HepG2 (cell line): ENCODE measurements around the gene GAN. TPM values are rescaled to one million over a fixed set of nuclear protein-coding genes. Genes with fewer than 3 reads are reported as not detected.
A peak's percentile ranks its signal among the peaks of the same experiment; 100 is the strongest.

Experiments
- CEBPG ChIP-seq: IDR thresholded peaks from 2 replicates; pipeline ENCODE4 v1.6.1; 2016
- CENPT ChIP-seq: sonication (generic); formaldehyde crosslinking; IDR thresholded peaks from 2 replicates; pipeline ENCODE4 v1.8.0; 2022; ENCODE audit warnings: low read depth, mild to moderate bottlenecking, moderate library complexity, missing genetic modification reagents
- CREB1 ChIP-seq, 2 experiments: fragments of 450-650 bp in 1 of 2; IDR thresholded peaks; 2 replicates each; pipeline ENCODE4 v1.6.1; 2016 to 2017; ENCODE audit warnings: control low read depth in 1 of 2, mild to moderate bottlenecking in 1 of 2, missing compliant biosample characterization in 1 of 2, missing genetic modification characterization in 1 of 2
- HMGA1 ChIP-seq: sonication (generic); formaldehyde crosslinking; conservative IDR thresholded peaks from 2 replicates; pipeline ENCODE4 v1.4.0; 2020; ENCODE audit warnings: missing genetic modification reagents
- KLF11 ChIP-seq: IDR thresholded peaks from 2 replicates; pipeline ENCODE4 v1.6.1; 2016; ENCODE audit warnings: missing compliant biosample characterization
- MTF2 ChIP-seq: sonication (generic); formaldehyde crosslinking; IDR thresholded peaks from 2 replicates; pipeline ENCODE4 v1.5.0; 2020; ENCODE audit warnings: missing genetic modification reagents, borderline replicate concordance
- NFE2L2 ChIP-seq: fragments of 150-350 bp; IDR thresholded peaks from 2 replicates; pipeline ENCODE4 v1.6.1; 2014; ENCODE audit warnings: low read length
- NR2F6 ChIP-seq, 2 experiments: IDR thresholded peaks; 2 replicates each; pipeline ENCODE4 v1.6.1; 2016; ENCODE audit warnings: antibody characterized with exemption in 1 of 2, mild to moderate bottlenecking in 1 of 2
- POLR2AphosphoS5 ChIP-seq: IDR thresholded peaks from 2 replicates; pipeline ENCODE4 v1.6.1; 2012; ENCODE audit warnings: low read depth, low read length
- SUZ12 ChIP-seq: fragments of 150-350 bp; IDR thresholded peaks from 2 replicates; pipeline ENCODE4 v1.6.1; 2014; ENCODE audit warnings: low read depth, low read length
- ZFP37 ChIP-seq: sonication (generic); formaldehyde crosslinking; IDR thresholded peaks from 2 replicates; pipeline ENCODE4 v1.4.0; 2020; ENCODE audit warnings: missing genetic modification reagents, borderline replicate concordance
- ZNF17 ChIP-seq: sonication (generic); formaldehyde crosslinking; IDR thresholded peaks from 2 replicates; pipeline ENCODE4 v1.5.0; 2020; ENCODE audit warnings: mild to moderate bottlenecking, missing genetic modification reagents
- ZNF557 ChIP-seq: sonication (generic); formaldehyde crosslinking; IDR thresholded peaks from 2 replicates; pipeline ENCODE4 v1.4.0; 2020; ENCODE audit warnings: missing genetic modification reagents
- ZNF614 ChIP-seq: IDR thresholded peaks from 2 replicates; pipeline ENCODE4 v1.6.1; 2018; ENCODE audit warnings: missing biosample characterization, missing genetic modification reagents, inconsistent platforms, borderline replicate concordance
- ZNF775 ChIP-seq: sonication (generic); formaldehyde crosslinking; IDR thresholded peaks from 2 replicates; pipeline ENCODE4 v1.4.0; 2020; ENCODE audit warnings: missing genetic modification reagents, mild to moderate bottlenecking, moderate library complexity, borderline replicate concordance
- ZNF792 ChIP-seq: IDR thresholded peaks from 2 replicates; pipeline ENCODE4 v1.6.1; 2016
- polyA plus RNA-seq, 8 experiments: library from polyadenylated mRNA; depleted of rRNA in 3 of 8; stranded (reverse) in 7 of 8; unstranded in 1 of 8; fragments of >200 nt; fragmentation: Illumina TruSeq in 4 of 8; extraction: Trizol in 4 of 8; gene quantifications; 2 replicates each; pipeline versions ENCODE4 v1.2.1 to v1.2.3, GENCODE V29; 2011 to 2016; ENCODE audit warnings: low read depth in 4 of 8, missing spikeins in 1 of 8, mixed read lengths in 1 of 8; ENCODE audit not compliant: insufficient read depth in 1 of 8
- total RNA-seq, 5 experiments: library from RNA; depleted of rRNA; stranded (reverse); fragments of >200 nt; fragmentation: Illumina TruSeq; extraction: Trizol; gene quantifications; 2 replicates each; pipeline ENCODE4 v1.2.3, GENCODE V29; 2016; ENCODE audit warnings: low read depth in 1 of 5
- TF ChIP-seq, protein P1 (sequence below): sonication (generic); formaldehyde crosslinking; IDR thresholded peaks from 2 replicates; pipeline ENCODE4 v1.5.0; 2020; ENCODE audit warnings: missing genetic modification reagents
- TF ChIP-seq, protein P2 (sequence below): conservative IDR thresholded peaks from 2 replicates; pipeline ENCODE4 v1.6.1; 2018; ENCODE audit warnings: missing genetic modification reagents
- TF ChIP-seq, protein P3 (sequence below): sonication (generic); formaldehyde crosslinking; IDR thresholded peaks from 2 replicates; pipeline ENCODE4 v1.4.0; 2020; ENCODE audit warnings: missing genetic modification reagents
- TF ChIP-seq, protein P4 (sequence below): sonication (generic); formaldehyde crosslinking; IDR thresholded peaks from 2 replicates; pipeline ENCODE4 v1.5.0; 2020; ENCODE audit warnings: mild to moderate bottlenecking, missing genetic modification reagents, borderline replicate concordance
- TF ChIP-seq, protein P5 (sequence below): sonication (generic); formaldehyde crosslinking; conservative IDR thresholded peaks from 2 replicates; pipeline ENCODE4 v1.8.0; 2022; ENCODE audit warnings: missing genetic modification reagents

The GAN gene
- total and polyA plus RNA-seq, 2 of the 13 experiments (the other 11 are each of a cell fraction or from before 2014, with no cell fraction given) = 4.3 to 11.0 TPM

DNA sequence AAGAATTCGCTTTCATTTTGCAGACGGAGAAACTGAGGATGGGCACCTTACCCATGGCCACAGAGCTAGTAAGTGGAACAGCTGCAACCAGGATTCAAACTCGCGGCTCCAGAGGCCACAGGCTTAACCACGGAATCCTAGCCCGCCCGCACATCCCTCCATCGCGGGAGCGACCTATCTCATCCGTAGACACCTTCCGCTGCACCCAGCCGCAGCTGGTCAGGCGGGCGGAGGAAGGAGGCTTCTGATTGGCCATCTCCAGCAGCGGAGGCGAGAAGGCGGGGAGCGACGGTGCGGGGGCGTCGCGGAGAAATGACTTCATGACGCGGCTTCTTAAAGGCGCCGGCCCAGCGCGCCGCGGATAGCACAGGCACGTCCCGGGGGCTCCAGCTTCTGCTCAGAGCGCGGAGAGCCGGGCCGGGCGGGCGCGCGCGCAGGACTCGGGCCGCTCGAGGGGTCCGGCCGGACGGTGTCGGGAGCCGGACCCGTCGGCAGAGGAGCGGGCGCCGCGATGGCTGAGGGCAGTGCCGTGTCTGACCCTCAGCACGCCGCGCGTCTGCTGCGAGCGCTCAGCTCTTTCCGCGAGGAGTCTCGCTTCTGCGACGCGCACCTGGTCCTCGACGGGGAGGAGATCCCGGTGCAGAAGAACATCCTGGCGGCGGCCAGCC, at the start of gene GAN (continued):
- TF ChIP-seq ZNF557 (CRISPR knock-in tag) (no peak), NFE2L2 (no peak), CENPT (CRISPR knock-in tag) (0 out of 2 replicates have a peak, but pooled peaks have one; percentile 53), CEBPG (no peak), KLF11 (CRISPR knock-in tag) (peak; percentile 75; the same call in 1 of the 2 replicates), ZNF614 (CRISPR knock-in tag) (no peak), NR2F6 (IDR thresholded peaks at IDR 0.05) (no peak), NR2F6 (CRISPR knock-in tag; IDR thresholded peaks at IDR 0.05) (peak; percentile 45; the same call in 1 of the 2 replicates), ZNF792 (CRISPR knock-in tag) (0 out of 2 replicates have a peak, but pooled peaks have one; percentile 76), POLR2AphosphoS5 (peak; percentile 77), ZNF17 (CRISPR knock-in tag) (no peak), ZFP37 (CRISPR knock-in tag) (no peak), HMGA1 (no peak), CREB1 (IDR thresholded peaks at IDR 0.05) (peak; percentile 99), CREB1 (CRISPR knock-in tag; IDR thresholded peaks at IDR 0.05) (peak; percentile 98), SUZ12 (no peak), ZNF775 (CRISPR knock-in tag) (no peak), MTF2 (CRISPR knock-in tag) (no peak; the same call in 1 of the 2 replicates)
- TF ChIP-seq, protein P1, sequence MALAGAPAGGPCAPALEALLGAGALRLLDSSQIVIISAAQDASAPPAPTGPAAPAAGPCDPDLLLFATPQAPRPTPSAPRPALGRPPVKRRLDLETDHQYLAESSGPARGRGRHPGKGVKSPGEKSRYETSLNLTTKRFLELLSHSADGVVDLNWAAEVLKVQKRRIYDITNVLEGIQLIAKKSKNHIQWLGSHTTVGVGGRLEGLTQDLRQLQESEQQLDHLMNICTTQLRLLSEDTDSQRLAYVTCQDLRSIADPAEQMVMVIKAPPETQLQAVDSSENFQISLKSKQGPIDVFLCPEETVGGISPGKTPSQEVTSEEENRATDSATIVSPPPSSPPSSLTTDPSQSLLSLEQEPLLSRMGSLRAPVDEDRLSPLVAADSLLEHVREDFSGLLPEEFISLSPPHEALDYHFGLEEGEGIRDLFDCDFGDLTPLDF (CRISPR knock-in tag) = peak; percentile 73; the same call in 1 of the 2 replicates
- TF ChIP-seq, protein P2, sequence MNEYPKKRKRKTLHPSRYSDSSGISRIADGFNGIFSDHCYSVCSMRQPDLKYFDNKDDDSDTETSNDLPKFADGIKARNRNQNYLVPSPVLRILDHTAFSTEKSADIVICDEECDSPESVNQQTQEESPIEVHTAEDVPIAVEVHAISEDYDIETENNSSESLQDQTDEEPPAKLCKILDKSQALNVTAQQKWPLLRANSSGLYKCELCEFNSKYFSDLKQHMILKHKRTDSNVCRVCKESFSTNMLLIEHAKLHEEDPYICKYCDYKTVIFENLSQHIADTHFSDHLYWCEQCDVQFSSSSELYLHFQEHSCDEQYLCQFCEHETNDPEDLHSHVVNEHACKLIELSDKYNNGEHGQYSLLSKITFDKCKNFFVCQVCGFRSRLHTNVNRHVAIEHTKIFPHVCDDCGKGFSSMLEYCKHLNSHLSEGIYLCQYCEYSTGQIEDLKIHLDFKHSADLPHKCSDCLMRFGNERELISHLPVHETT (CRISPR knock-in tag) = no peak; the same call in 1 of the 2 replicates
- TF ChIP-seq, protein P3, sequence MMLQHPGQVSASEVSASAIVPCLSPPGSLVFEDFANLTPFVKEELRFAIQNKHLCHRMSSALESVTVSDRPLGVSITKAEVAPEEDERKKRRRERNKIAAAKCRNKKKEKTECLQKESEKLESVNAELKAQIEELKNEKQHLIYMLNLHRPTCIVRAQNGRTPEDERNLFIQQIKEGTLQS (CRISPR knock-in tag) = no peak; the same call in 1 of the 2 replicates
- TF ChIP-seq, protein P4, sequence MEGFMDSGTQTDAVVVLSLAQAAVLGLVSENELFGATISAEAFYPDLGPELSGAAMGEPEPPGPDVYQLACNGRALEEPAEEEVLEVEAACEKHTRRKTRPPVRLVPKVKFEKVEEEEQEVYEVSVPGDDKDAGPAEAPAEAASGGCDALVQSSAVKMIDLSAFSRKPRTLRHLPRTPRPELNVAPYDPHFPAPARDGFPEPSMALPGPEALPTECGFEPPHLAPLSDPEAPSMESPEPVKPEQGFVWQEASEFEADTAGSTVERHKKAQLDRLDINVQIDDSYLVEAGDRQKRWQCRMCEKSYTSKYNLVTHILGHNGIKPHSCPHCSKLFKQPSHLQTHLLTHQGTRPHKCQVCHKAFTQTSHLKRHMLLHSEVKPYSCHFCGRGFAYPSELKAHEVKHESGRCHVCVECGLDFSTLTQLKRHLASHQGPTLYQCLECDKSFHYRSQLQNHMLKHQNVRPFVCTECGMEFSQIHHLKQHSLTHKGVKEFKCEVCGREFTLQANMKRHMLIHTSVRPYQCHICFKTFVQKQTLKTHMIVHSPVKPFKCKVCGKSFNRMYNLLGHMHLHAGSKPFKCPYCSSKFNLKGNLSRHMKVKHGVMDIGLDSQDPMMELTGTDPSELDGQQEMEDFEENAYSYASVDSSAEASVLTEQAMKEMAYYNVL = peak; percentile 95
- TF ChIP-seq, protein P5, sequence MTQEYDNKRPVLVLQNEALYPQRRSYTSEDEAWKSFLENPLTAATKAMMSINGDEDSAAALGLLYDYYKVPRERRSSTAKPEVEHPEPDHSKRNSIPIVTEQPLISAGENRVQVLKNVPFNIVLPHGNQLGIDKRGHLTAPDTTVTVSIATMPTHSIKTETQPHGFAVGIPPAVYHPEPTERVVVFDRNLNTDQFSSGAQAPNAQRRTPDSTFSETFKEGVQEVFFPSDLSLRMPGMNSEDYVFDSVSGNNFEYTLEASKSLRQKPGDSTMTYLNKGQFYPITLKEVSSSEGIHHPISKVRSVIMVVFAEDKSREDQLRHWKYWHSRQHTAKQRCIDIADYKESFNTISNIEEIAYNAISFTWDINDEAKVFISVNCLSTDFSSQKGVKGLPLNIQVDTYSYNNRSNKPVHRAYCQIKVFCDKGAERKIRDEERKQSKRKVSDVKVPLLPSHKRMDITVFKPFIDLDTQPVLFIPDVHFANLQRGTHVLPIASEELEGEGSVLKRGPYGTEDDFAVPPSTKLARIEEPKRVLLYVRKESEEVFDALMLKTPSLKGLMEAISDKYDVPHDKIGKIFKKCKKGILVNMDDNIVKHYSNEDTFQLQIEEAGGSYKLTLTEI = no peak
